ENCODE results near the gene ZSCAN26.
"Not testable (repeated sequence)": the region's sequence is repeated elsewhere in the genome, so short reads cannot be mapped to it uniquely, and the experiment has no call there.

ZSCAN26 gene

DNA sequence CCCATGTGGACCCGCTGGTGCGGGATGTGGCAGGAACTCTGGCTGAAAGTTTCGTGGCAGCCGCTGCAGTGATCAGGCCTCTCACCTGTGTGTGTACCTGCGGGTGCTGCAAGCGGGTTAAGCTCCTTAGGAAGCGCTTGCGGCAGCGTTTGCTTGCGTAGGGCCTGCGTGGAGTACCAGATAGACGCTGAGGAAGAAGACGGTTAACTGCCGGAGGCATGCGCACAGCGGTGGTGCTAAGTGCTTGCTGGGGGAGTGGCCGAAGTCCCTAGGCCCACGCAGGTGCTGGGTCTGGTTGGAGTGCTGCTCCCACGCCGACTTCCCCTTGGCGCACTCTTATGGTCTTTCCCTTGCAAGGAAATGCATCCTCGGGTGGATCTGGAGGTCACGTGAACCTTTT is 46.0 kb downstream of the ZSCAN26 start:
- Mint-ChIP-seq H3K4me1 (ENCODE audit: low read depth in 2 of 2) (no peaks in the 10 kb centered on the region), H3K27ac (no peak overlapping the region), H3K27me3 (peaks cover 58 to 59% of the 10 kb centered on the region in 2 donors), H3K9me3 (no peaks in the 10 kb centered on the region), H3K36me3 (ENCODE audit: insufficient read depth) (no peaks in the 10 kb centered on the region), H3K4me3 (no peak overlapping the region)
- DNase-seq (no peak), ATAC-seq (replicated peaks) (no peak)

GRCh38 chr6:28315628-28316027 is 48.7 kb downstream of the ZSCAN26 start:
- H3K4me3 Mint-ChIP-seq = no peak overlapping the region
- no peaks in the 10 kb centered on the region for H3K9me3 Mint-ChIP-seq
- peaks cover 4% of the 10 kb centered on the region for H3K36me3 Mint-ChIP-seq (ENCODE audit: insufficient read depth)
- no peak for ATAC-seq (replicated peaks)
- DNase-seq = no peak
- H3K27me3 Mint-ChIP-seq = peaks cover 34 to 47% of the 10 kb centered on the region in 2 donors
- no peak overlapping the region for H3K27ac Mint-ChIP-seq
- no peaks in the 10 kb centered on the region for H3K4me1 Mint-ChIP-seq (ENCODE audit: low read depth in 2 of 2)

DNA sequence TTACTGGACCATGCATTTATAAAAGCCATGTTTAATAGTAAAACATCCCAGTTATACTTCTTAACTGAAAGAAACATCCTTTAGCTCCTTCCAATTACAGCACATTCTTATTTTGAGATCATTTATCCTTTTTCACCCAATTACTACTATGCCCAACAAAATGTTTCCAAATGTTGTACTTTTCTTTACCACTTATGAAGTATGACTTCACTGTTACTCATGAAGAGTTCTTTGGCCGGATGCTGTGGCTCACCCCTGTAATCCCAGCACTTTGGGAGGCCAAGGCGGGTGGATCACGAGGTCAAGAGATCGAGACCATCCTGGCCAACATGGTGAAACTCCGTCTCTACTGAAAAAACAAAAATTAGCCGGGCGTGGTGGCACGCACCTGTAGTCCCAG is 50.9 kb downstream of the ZSCAN26 start:
- peaks cover 22 to 34% of the 10 kb centered on the region in 2 donors for H3K27me3 Mint-ChIP-seq
- not testable (repeated sequence) for DNase-seq; H3K27ac Mint-ChIP-seq; H3K4me1 Mint-ChIP-seq (ENCODE audit: low read depth in 2 of 2); H3K36me3 Mint-ChIP-seq (ENCODE audit: insufficient read depth); ATAC-seq (replicated peaks); H3K4me3 Mint-ChIP-seq; H3K9me3 Mint-ChIP-seq

GRCh38 chr6:28322661-28323060 is 55.7 kb downstream of the ZSCAN26 start:
- H3K27ac Mint-ChIP-seq = no peak overlapping the region
- peaks cover 17 to 28% of the 10 kb centered on the region in 2 donors for H3K27me3 Mint-ChIP-seq
- no peak overlapping the region for H3K4me3 Mint-ChIP-seq
- H3K4me1 Mint-ChIP-seq (ENCODE audit: low read depth in 2 of 2) = no peaks in the 10 kb centered on the region
- ATAC-seq (replicated peaks) (no peak), DNase-seq (no peak)
- peaks cover 4% of the 10 kb centered on the region for H3K36me3 Mint-ChIP-seq (ENCODE audit: insufficient read depth)
- peaks cover 7 to 11% of the 10 kb centered on the region in 2 donors for H3K9me3 Mint-ChIP-seq

DNA sequence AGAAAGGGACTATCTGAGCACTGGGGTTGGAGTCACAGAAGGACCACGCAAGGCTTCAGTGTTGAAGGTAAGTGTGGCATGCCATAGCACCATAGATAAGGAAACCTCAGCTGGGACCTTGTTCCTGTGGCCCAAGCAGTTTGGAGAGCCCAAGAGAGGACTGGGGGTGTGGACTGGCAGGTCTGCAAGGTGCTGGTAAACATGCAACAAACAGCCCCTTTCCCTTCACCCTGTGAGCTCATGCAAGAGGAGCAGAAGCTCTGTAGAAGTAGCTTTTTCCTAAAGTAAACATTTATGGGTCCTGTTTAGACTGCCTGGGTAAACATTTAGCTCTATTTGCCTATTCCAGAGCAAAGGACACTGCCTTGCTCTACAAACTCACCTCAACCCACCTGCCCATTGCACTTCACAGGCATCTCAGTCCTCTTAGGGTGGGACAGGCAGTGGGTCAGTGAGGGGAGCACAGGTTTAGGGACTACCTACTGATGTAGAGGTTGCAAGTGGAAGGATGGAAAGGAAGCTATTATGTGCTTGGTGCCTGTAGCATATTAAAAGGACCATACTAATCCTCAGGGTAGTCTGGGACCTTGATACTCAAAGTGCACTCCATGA is 57.0 kb downstream of the ZSCAN26 start:
- Mint-ChIP-seq H3K27me3 (peaks cover 17 to 28% of the 10 kb centered on the region in 2 donors), H3K36me3 (ENCODE audit: insufficient read depth) (peaks cover 4% of the 10 kb centered on the region), H3K27ac (no peak overlapping the region), H3K9me3 (peaks cover 7 to 13% of the 10 kb centered on the region in 2 donors), H3K4me3 (no peak overlapping the region), H3K4me1 (ENCODE audit: low read depth in 2 of 2) (no peaks in the 10 kb centered on the region)
- ATAC-seq (replicated peaks) (no peak), DNase-seq (no peak)

GRCh38 chr6:28326371-28326948 is 59.5 kb downstream of the ZSCAN26 start:
- DNase-seq = no peak
- Mint-ChIP-seq H3K4me1 (ENCODE audit: low read depth in 2 of 2) (no peaks in the 10 kb centered on the region), H3K27ac (no peak overlapping the region), H3K9me3 (peaks cover 7 to 13% of the 10 kb centered on the region in 2 donors), H3K4me3 (no peak overlapping the region), H3K36me3 (ENCODE audit: insufficient read depth) (no peaks in the 10 kb centered on the region), H3K27me3 (peaks cover 17 to 22% of the 10 kb centered on the region in 2 donors)
- ATAC-seq (replicated peaks) = no peak

Data from effector memory CD8-positive, alpha-beta T cell (primary cell).